ENCODE measurements around the gene FRMD3. TPM values are rescaled to one million over a fixed set of nuclear protein-coding genes. Genes with fewer than 3 reads are reported as not detected.

The FRMD3 gene
- total RNA-seq, 4 donors from 2014 or later = 15.9 to 28.6 (median 20.7) TPM

GRCh38 chr9:83449983-83450382 is 88.2 kb downstream of the FRMD3 start:
- H3K36me3 ChIP-seq = no peaks in the 10 kb centered on the region
- DNase-seq = peak; percentile 76 to 84
- TF ChIP-seq CTCF (IDR thresholded peaks at IDR 0.05) (no peak), POLR2A (IDR thresholded peaks at IDR 0.05) (no peak)
- WGBS, 2 donors = 30 to 42% methylated on average over 6 of the region's 6 CpGs
- intact Hi-C loops (cut with DNase I) = no loop called here
- no peaks in the 10 kb centered on the region for H3K27me3 ChIP-seq
- H3K4me1 ChIP-seq = peaks cover 25 to 29% of the 10 kb centered on the region in 2 donors
- H3K27ac ChIP-seq = peak overlapping the region; percentile 25 to 64 (median 27)
- no peaks in the 10 kb centered on the region for H3K9me3 ChIP-seq
- no peak overlapping the region for H3K4me3 ChIP-seq (replicated peaks in 1 of 3)

- Histone ChIP-seq H3K36me3 (no peaks in the 10 kb centered on the region), H3K4me3 (replicated peaks in 1 of 3) (no peak overlapping the region), H3K27me3 (no peaks in the 10 kb centered on the region), H3K9me3 (no peaks in the 10 kb centered on the region), H3K27ac (peak overlapping the region; percentile 25 to 64 (median 27)), H3K4me1 (peaks cover 25 to 29% of the 10 kb centered on the region in 2 donors)
- 91 to 93% methylated on average over 5 of the region's 5 CpGs for WGBS, 2 donors
- intact Hi-C loops (cut with DNase I) = no loop called here
- TF ChIP-seq CTCF (IDR thresholded peaks at IDR 0.05) (no peak), POLR2A (IDR thresholded peaks at IDR 0.05) (no peak)
- no peak for DNase-seq
Observed at GRCh38 chr9:83449166-83449565, 89.0 kb downstream of the FRMD3 start.

GRCh38 chr9:83448626-83449025 is 89.6 kb downstream of the FRMD3 start:
- Histone ChIP-seq H3K36me3 (no peaks in the 10 kb centered on the region), H3K9me3 (no peaks in the 10 kb centered on the region), H3K4me3 (replicated peaks in 1 of 3) (no peak overlapping the region), H3K27ac (peak overlapping the region in 2 of 3 donors; percentile 27 to 64), H3K4me1 (peaks cover 25 to 29% of the 10 kb centered on the region in 2 donors), H3K27me3 (no peaks in the 10 kb centered on the region)
- TF ChIP-seq CTCF (IDR thresholded peaks at IDR 0.05) (no peak), POLR2A (IDR thresholded peaks at IDR 0.05) (no peak)
- intact Hi-C loops (cut with DNase I) = no loop called here
- 52 to 53% methylated on average over 5 of the region's 5 CpGs for WGBS, 2 donors
- peak; percentile 51 to 62 for DNase-seq

GRCh38 chr9:83447351-83447750 is 90.8 kb downstream of the FRMD3 start:
- no peak for TF ChIP-seq POLR2A (IDR thresholded peaks at IDR 0.05)
- 91 to 96% methylated on average over 7 to 8 of the region's 8 CpGs for WGBS, 2 donors
- no peak overlapping the region for H3K27ac ChIP-seq

GRCh38 chr9:83445703-83446265 is 92.4 kb downstream of the FRMD3 start:
- H3K36me3 ChIP-seq = no peaks in the 10 kb centered on the region
- H3K27me3 ChIP-seq = no peaks in the 10 kb centered on the region
- DNase-seq = no peak
- peaks cover 32 to 34% of the 10 kb centered on the region in 2 donors for H3K4me1 ChIP-seq
- H3K4me3 ChIP-seq (replicated peaks in 1 of 3) = no peak overlapping the region
- 86 to 99% methylated on average over 6 of the region's 6 CpGs for WGBS, 2 donors
- no peaks in the 10 kb centered on the region for H3K9me3 ChIP-seq
- no peak for TF ChIP-seq CTCF (IDR thresholded peaks at IDR 0.05)
- no peak for TF ChIP-seq POLR2A (IDR thresholded peaks at IDR 0.05)
- intact Hi-C loops (cut with DNase I) = no loop called here
- H3K27ac ChIP-seq = no peak overlapping the region

More at GRCh38 chr9:83447351-83447750, 90.8 kb downstream of the FRMD3 start:
- intact Hi-C loops (cut with DNase I) = no loop called here
- Histone ChIP-seq H3K9me3 (no peaks in the 10 kb centered on the region), H3K36me3 (no peaks in the 10 kb centered on the region), H3K4me1 (peaks cover 25 to 29% of the 10 kb centered on the region in 2 donors), H3K4me3 (replicated peaks in 1 of 3) (no peak overlapping the region), H3K27me3 (no peaks in the 10 kb centered on the region)
- DNase-seq = no peak

Data from thyroid gland (tissue), 4 donors.